ENCODE data around the gene IGSF11.
"Not testable (repeated sequence)": the region's sequence is repeated elsewhere in the genome, so short reads cannot be mapped to it uniquely, and the experiment has no call there.

IGSF11 gene, protein sequence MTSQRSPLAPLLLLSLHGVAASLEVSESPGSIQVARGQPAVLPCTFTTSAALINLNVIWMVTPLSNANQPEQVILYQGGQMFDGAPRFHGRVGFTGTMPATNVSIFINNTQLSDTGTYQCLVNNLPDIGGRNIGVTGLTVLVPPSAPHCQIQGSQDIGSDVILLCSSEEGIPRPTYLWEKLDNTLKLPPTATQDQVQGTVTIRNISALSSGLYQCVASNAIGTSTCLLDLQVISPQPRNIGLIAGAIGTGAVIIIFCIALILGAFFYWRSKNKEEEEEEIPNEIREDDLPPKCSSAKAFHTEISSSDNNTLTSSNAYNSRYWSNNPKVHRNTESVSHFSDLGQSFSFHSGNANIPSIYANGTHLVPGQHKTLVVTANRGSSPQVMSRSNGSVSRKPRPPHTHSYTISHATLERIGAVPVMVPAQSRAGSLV

DNA sequence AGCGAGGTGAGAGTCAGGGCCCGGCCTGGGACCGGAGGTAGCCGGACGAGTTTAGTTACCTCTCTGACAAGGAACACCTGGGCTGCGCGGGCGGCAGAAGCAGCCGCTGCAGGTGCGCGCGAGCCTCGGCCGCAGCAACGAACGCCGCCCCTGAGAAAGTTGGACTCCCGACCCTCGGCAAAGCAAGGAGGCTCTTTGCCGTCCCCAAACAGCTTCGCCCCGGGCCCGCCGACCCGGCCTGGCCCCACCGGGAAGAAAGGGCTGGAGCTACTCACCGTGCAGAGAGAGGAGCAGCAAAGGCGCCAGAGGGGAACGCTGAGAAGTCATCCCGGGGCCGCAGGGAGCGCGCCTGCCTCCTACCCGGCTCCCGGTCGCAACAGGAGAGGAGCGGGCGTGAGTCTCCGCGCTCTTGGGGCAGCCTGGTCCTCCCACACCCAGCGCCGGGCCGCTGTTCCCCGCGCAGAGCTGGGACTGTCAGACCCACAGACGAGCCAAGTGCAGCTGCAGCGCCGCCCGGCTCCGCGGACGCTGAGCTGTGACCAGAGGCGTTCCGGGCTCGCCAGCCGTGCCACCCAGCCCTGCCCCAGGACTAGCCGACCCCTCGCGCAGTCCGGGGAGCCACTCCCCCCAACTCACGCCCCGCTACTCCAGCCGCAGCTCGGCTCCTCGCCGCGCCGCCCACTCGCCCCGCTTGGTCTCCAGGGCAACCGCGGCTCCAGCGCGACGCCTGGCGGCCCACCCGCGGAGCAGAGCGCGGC is at the start of gene IGSF11:
Gene IGSF11, minus strand, starts transcription at position 591 of the 758 bp plus-strand sequence. Its CDS starts 264 bp downstream, at position 327.
- DNase-seq: peak; percentile 80

DNA sequence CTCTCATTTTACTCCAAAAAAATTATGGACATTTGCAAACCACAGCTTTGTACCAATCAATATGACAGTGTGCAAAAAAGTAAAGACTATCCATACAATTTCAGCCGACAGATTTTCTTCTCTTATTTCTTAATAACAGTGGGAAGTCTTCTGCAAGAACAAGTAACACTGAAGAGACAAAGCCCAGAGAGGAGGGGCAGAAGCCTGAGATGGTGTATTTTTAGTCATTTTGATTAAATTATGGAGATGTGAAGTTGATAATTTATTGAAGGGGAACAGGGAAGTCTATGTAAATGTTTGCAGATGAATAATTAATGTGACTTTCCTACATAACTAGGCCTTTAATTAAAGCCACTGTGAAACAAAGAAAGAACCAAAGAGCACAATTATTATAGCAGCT is 45.7 kb upstream of the IGSF11 start:
- no peak for DNase-seq

DNA sequence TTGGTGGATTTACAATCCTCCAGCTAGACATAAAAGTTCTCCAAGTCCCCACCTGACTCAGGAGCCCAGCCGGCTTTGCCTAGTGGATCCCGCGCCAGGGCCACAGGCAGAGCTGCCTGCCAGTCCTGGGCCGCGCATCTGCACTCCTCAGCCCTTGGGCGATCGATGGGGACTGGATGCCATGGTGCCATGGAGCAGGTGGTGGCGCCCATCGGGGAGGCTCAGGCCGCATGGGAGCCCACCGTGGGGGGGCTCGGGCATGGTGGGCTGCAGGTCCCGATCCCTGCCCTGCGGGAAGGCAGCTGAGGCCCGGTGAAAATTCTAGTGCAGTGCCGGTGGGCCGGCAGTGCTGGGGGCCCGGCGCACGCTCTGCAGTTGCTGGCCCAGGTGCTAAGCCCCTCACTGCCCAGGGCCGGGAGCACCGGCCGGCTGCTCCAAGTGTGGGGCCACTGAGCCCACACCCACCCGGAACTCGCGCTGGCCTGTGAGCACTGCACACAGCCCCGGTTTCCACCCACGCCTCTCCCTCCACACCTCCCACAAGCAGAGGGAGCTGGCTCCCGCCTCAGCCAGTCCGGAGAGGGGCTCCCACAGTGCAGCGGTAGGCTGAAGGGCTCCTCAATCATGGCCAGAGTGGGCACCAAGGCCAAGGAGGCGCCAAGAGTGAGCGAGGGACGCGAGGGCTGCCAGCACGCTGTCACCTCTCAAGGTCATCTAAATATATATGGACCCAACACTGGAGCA is 38.8 kb upstream of the IGSF11 start:
- DNase-seq: no peak

DNA sequence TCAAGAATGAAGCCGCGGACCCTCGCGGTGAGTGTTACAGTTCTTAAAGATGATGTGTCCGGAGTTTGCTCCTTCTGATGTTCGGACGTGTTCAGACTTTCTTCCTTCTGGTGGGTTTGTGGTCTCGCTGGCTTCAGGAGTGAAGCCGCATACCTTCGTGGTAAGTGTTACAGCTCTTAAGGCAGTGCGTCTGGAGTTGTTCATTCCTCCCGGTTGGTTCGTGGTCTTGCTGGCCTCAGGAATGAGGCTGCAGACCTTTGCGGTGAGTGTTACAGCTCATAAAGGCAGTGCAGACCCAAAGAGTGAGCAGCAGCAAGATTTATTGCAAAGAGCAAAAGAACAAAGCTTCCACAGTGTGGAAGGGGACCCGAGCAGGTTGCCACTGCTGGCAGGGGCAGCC is 37.8 kb upstream of the IGSF11 start:
- DNase-seq: not testable (repeated sequence)

DNA sequence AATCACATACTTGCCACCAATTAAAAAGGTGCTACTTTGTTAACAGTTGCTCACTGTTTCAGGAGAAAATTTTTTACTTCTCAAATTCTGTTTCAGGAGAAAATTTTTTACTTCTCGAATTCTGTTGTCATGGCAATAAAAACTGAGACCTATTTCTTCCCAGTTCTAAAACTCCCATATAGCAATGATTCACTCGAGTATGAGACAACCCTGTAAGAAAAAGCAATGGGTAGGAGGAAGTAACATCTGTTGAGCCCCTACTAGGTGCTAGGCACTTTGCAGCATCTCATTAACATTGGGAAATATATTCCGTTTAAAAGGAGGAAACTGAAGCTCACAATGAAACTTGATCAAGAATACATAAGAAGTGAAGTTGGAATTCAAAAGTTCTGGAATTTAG is 35.1 kb upstream of the IGSF11 start:
- no peak for DNase-seq

DNA sequence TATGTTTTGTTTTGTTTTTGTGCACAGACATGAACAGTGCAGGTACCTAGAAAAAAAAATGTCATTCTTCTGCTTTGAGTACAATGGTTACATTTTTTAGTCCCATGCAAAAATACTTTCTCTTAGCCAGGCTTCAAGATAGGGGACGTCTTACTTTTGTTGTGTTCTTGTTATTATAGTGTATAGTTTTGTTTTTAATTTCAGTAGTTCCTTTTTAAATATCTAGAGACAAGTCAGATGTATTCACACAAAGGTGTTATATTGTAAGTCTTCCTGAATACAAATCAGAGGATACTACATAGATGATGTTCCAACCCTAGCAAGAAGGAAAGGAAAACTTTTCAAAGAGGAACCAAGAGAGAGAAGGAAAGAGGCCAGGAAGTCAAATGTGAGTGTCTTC is 28.8 kb upstream of the IGSF11 start:
- no peak for DNase-seq

DNA sequence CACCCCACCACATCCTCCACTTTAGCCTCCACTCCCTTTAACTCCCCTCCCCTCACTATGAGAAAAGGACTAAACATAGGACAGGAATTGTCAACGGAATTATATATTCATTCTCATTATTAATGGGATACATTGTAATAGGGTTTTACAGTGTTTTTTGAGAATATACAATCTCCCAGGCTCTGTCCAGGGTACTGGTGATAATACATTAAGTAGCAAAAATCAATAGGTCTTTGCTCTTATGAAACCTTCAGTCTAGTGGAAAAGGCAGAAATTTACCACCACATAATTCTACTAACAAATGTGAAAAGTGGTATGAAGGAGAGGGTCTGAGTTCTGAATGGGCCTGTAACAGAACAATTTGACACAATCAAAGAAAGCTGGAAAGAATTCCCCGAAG is 28.2 kb upstream of the IGSF11 start:
- DNase-seq: no peak

DNA sequence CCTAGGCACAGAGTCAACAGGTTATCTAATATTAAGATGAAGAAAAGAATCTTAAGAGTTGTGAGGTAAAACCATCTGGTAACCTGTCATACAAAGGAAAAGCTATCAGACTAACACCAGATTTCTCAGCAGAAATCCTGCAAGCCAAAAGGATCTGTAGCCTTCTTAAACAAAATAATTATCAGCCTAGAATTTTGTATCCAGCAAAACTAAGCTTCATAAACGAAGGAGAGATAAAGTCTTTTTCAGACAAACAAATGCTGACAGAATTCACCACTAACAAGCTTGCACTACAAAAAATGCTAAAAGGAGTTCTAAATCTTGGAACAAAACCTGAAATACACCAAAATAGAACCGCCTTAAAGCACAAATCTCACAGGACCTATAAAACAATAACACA is 9.9 kb upstream of the IGSF11 start:
- DNase-seq: no peak

DNA sequence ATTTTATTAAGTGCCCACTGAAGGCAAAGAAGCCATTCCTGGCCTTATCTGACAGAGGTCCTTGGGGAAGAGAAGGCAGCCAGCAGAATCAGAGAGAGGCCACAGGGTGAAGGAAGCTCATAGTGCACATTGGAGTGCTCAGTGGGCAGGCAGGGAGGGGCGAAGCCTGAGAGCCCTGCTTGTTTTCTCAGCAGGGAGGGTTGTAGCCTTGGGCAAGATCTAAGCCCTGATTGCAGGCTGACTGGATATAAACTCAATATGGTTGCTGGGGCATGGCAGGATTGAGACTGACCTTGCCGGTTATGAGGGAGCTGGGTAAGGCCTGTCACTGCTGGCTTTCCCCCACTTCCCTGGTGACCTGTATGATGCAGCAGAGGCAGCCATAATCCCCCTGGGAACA is 7.5 kb upstream of the IGSF11 start:
- DNase-seq: no peak

DNA sequence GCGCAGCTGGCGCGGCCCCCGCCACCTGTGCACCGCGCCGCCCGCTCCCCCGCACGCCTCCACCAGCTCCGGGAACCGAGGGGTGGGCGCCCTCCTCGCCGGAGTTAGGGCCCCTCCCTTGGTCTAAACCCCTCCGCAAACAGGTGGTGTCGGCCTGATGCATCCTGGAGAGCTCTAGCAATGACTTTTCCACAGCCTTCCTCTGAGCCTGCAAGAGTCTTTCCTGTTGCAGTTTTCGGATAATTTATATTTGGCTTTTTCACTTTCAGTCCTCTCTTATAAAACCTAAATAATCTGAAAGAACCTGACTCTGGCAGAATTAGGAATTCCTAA is 334 bp upstream of the IGSF11 start:
- DNase-seq: no peak

DNA sequence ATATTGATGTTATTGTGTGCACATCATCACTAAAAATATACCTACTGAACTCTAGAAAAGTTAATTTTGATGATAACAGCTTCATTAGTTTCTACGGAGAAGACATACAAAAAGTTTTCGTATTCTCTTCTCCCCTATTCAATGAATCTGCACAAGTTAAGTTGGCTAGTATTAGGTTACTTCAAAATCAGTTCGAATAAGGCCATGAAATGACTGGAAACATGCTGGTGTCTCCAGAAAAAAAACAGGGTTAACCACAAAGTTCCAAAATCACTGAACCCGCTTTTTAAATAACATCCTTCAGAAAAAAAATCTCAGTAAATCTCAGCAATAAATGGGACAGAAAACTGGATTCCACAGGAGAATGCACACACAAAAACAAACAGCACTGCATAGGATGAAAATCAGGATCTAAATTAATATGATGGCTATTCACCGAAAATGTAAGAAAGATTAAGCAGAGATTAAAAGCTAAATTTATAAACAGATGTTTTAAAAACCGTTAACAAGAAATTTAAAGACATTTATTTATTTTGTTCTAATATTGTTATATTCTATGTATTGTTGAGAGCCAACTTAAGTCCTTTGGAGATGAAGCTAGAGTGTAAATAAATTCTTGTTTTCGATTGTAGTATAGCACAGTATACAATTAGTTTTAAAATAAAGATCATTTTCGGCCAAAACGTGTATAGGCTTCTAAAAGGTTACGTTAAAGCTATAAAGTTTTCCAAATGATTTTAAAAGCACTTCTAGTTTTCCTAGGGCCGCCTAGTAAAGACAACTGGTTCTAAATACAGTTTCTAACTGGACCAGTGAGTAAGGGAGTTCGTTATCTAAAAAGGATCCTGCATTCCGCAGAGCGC is 1.0 kb downstream of the IGSF11 start:
- DNase-seq: no peak

DNA sequence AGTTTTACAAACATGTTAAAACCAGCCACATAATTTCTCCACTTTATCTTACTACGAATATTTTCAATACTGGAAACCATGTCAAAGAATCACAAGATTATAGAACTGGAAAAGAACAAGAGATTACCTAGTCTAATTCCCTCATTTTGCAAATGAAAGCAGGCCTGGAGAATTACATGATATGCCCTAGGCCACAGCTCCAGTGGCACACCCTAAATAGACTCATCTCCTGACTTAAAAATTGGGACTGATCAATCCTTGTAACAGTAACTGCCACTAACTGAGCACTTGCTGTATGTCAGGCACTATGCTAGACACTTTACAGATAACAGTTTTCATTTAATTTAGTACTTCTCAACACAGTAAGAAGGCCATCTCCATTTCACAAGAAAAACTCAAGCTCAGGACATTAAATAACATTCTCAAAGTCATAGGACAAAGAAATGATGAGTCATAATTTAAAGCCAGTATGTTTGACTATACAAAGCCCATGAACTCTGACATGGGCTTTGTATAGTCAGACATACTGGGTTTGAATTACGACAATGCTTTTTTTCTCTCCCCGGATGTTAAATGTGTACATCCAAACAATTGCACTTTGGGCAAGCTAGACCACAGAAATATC is 9.4 kb downstream of the IGSF11 start:
- no peak for DNase-seq

DNA sequence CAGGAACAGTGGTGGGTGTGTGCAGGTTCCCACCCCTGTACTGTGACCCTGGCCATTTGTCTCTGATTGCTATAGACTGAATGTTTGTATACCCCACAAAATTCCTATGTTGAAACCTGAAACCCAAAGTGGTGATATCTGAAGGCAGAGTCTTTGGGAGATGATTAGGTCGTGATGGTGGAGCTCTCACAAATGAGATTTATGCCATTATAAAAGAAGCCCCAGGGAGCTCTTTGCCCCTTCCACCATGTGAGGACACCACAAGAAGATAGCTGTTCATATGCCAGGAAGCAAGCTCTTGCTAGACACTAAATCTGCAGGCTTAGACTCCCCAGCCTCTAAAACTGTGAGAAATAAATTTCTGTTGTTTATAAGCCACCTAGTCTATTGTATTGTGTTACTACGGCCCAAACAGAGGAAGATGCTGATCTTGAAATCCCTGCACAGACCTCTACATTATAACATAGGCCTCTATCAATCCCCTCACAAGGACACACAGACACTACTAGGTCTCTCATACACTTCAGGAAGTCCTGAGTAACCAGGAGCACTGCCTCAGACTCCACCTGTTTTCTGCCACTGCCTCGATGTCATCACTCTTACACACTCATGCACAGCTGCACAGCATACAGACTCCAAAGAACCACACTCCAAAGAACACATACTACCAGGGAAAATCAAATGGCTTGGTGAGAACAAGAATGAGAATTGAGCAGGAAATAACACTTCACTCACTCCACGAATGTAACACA is 14.7 kb downstream of the IGSF11 start:
- DNase-seq: no peak

DNA sequence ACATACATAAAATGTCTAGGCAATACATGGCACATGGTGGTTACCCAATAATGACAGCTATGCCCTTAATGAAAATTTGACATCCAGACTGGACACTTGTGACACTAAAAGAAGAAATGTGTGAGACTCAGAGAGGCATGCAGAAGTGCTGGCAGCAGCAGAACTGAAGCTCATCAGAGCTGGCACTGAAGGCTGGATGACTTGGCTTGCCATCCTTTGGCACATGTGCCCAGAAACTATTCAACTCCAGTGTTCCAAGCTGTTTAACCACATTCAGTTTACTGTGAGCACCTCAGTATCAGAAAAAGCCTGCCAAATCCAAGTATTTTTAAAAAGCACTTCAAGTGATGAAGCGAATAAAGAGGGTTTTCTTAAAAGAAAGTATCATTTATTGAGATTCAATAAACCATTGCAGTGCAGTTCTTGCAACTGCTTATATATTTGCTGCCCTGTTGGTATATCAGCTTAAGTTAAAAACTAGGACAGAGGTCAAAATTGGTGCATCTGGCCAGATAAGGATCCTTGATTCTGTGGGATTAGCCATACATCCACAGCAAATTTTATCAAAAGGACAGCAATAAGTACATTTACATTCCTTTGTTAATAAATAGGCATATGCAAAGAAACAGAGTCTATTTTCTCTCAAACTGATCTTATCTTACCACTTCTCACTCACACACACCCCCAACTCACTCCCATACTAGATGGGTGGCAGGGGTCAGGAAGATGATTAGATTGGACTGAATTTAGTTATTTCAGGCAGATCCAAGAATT is 15.8 kb downstream of the IGSF11 start:
- no peak for DNase-seq

DNA sequence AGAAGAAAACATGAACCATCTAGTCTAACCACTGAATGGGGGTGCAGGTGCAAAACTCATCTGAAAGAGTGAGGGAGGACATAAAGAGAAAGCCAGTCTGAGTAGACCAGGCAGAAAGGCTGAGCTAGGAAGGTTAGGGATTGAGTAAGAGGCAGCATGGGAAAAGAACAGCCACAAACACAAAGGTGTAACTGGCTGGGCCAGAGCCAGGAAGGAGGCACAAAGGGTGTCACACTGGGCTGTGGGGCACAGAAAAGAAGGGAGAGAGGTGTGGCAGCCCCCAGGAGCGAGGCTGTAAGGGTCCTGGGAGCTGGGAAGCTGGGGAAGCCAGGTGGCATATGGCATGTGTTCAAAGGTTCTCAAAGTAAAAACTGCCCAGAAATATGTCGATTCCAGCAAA is 18.7 kb downstream of the IGSF11 start:
- DNase-seq: no peak

DNA sequence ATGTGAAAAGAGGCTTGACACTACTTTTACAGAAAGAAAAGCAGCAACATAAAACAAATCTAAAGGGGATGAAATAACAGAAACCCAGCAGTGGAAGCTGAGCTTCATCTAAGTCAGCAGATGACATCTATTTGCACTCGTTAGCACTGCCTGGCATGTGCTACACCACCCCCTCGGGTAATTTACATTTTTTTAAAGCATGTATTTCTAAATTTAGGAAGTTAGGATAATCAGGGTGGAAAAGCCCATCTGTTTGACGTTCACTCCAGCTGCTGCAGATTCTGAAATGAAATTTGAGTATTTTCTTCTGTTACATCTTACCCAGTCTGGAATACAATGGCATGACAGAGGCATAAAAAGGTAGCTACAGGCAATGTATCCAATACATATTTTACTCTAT is 20.7 kb downstream of the IGSF11 start:
- DNase-seq: no peak

DNA sequence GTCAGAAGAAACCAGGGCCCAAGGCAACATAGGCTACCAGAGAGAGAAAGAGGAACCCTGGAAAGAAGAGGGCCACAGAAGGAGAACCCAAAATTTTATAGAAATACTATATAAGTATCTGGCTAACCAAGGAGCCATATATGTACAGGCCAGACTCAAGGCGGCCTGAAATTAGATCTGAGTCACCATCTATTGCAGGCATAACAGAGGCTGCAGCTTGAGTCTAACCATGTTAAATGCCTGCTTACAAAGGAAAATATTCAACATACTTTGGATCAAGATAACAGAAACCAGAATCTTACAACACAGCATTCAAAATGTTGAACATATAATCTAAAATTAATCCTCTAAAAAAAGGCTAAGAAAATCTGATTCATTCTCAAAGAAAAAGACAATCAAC is 23.1 kb downstream of the IGSF11 start:
- no peak for DNase-seq

DNA sequence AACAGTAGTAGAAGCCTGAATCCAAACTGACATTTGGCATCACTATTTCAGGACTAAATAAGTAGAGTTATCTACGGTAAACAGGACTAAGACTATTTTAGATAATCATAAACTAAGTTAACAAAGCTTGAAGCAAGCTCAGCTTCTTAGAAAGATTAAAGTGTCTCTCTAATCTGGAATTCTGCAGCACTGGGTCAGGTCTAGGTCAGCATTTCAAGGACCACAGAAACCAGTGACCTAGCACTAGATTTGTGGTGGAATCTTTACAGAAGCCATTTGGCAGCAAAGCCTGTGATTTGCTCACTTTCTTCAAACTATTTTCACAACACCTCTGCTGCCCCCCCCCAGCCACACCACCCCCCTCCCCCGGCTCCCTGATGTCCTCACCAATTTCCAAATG is 37.5 kb downstream of the IGSF11 start:
- no peak for DNase-seq

DNA sequence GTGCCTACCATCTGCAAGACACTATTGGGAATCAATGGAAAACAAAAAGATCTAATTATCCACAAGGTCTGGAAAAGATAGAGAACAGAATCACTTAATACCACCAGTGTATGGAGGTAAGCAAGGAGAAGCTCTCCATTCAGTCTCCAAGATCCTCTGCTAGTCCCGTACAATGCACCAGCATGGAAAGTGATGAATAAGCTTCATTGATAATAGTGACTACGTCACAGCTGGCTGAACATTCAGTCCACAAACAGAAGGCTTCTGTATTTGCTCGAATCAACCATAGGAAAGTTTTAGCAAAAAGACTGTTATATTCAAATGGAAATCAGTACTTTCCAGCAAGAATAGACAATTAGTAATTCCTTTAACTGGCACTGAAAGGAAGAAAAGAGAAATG is 42.9 kb downstream of the IGSF11 start:
- DNase-seq: no peak

DNA sequence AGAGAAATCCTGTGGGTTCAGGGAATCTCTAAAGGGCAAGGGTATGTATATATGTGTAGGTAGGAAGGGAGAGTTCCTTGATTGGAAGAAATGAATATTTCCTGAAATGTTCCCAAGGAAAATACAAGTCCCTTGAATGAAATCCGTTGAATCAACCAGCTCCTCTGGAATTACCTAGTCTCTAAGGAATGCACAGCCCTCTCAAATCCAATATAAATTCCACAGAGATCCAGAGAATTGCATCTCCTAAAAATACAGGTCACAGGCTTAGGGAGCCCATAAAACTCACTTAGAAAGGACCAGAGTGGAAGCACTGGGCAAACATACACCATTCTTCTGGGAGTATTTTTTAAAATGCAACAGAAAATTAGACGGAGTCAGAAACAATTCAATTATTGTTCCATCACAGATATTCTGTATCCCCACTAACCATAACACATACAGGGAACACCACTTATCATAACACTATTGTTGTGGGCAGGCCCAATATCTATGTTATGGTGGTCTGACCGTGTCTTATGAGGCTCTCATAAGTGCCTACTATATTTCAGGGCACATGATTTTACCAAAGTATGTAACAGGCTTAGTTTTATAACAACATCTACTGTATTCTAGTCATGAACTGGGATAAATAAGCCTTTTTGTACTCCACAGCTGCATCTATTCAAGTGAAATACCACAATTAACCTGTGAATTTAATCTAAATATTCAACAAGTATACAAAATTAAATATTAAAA is 43.7 kb downstream of the IGSF11 start:
- DNase-seq: no peak
